GM21526 (cell line): ENCODE results near the gene NKD1.
"Not testable (repeated sequence)": the region's sequence is repeated elsewhere in the genome, so short reads cannot be mapped to it uniquely, and the experiment has no call there.

Source experiments
- ATAC-seq: cut with Tn5 transposase; IDR thresholded peaks from one replicate; pipeline ENCODE4 v1.9.1; 2021; ENCODE audit warnings: moderate library complexity; ENCODE audit not compliant: unreplicated experiment, low FRiP score

The NKD1 gene

GRCh38 chr16:50548125-50548908 lies at the start of gene NKD1:
Gene NKD1 (plus strand): TSS chr16:50548396. CDS start chr16:50548554, 158 bp downstream.
- ATAC-seq, result peak; percentile 68

GRCh38 chr16:50498431-50499155 lies 49.6 kb upstream of the NKD1 start:
- ATAC-seq, result no peak

GRCh38 chr16:50499254-50499653 lies 48.9 kb upstream of the NKD1 start:
- no peak for ATAC-seq

- ATAC-seq, result no peak
Measured at GRCh38 chr16:50500171-50500874, 47.9 kb upstream of the NKD1 start.

GRCh38 chr16:50501251-50501650 lies 46.9 kb upstream of the NKD1 start:
- ATAC-seq, result no peak

GRCh38 chr16:50501986-50502615 lies 46.1 kb upstream of the NKD1 start:
- no peak for ATAC-seq

GRCh38 chr16:50502616-50503011 lies 45.6 kb upstream of the NKD1 start:
- no peak for ATAC-seq

- not testable (repeated sequence) for ATAC-seq
Measured at GRCh38 chr16:50503868-50504531, 44.2 kb upstream of the NKD1 start.

- no peak for ATAC-seq
Measured at GRCh38 chr16:50505115-50505514, 43.1 kb upstream of the NKD1 start.

- no peak for ATAC-seq
Measured at GRCh38 chr16:50505714-50506542, 42.3 kb upstream of the NKD1 start.

GRCh38 chr16:50506543-50506937 lies 41.7 kb upstream of the NKD1 start:
- no peak for ATAC-seq

- no peak for ATAC-seq
Measured at GRCh38 chr16:50507397-50507796, 40.8 kb upstream of the NKD1 start.

GRCh38 chr16:50509521-50510341 lies 38.5 kb upstream of the NKD1 start:
- ATAC-seq, result no peak

- ATAC-seq, result no peak
Measured at GRCh38 chr16:50515218-50515617, 33.0 kb upstream of the NKD1 start.

GRCh38 chr16:50516401-50516800 lies 31.8 kb upstream of the NKD1 start:
- no peak for ATAC-seq

- no peak for ATAC-seq
Measured at GRCh38 chr16:50516890-50517289, 31.3 kb upstream of the NKD1 start.

- no peak for ATAC-seq
Measured at GRCh38 chr16:50517450-50518252, 30.5 kb upstream of the NKD1 start.

- ATAC-seq, result no peak
Measured at GRCh38 chr16:50519001-50519400, 29.2 kb upstream of the NKD1 start.
